ACC112 (cell line): ENCODE data around the gene CCNG2.

Source experiments
- H2AFZ ChIP-seq: fragments of 200-600 bp; sonication (generic); one replicate; pipeline ENCODE4 v1.6.0; 2017; ENCODE audit warnings: antibody characterized with exemption, low read length; ENCODE audit not compliant: unreplicated experiment
- H3K27ac ChIP-seq: fragments of 200-600 bp; sonication (generic); 2 replicates; pipeline ENCODE4 v1.5.1; 2014; ENCODE audit warnings: low read depth, mild to moderate bottlenecking, antibody characterized with exemption, low read length, moderate library complexity
- H3K27me3 ChIP-seq: fragments of 200-600 bp; sonication (generic); 2 replicates; pipeline ENCODE4 v1.6.1; 2014; ENCODE audit warnings: mild to moderate bottlenecking, antibody characterized with exemption, low read length, moderate library complexity, mixed read lengths; ENCODE audit not compliant: insufficient read depth
- H3K36me3 ChIP-seq: fragments of 200-600 bp; sonication (generic); 2 replicates; pipeline ENCODE4 v1.6.1; 2016; ENCODE audit warnings: mild to moderate bottlenecking, antibody characterized with exemption, low read length, moderate library complexity, mixed read lengths; ENCODE audit not compliant: insufficient read depth
- H3K4me1 ChIP-seq: fragments of 200-600 bp; sonication (generic); one replicate; pipeline ENCODE4 v1.6.1; 2016; ENCODE audit warnings: low read length, mixed read lengths; ENCODE audit not compliant: insufficient read depth, unreplicated experiment, control insufficient read depth
- H3K4me3 ChIP-seq: fragments of 200-600 bp; sonication (generic); 2 replicates; pipeline ENCODE4 v1.5.1; 2014; ENCODE audit warnings: mild to moderate bottlenecking, low read depth, low read length
- H3K79me2 ChIP-seq: fragments of 200-600 bp; sonication (generic); one replicate; pipeline ENCODE4 v1.6.0; 2016; ENCODE audit warnings: low read length; ENCODE audit not compliant: control insufficient read depth, unreplicated experiment, insufficient read depth

The CCNG2 gene

DNA sequence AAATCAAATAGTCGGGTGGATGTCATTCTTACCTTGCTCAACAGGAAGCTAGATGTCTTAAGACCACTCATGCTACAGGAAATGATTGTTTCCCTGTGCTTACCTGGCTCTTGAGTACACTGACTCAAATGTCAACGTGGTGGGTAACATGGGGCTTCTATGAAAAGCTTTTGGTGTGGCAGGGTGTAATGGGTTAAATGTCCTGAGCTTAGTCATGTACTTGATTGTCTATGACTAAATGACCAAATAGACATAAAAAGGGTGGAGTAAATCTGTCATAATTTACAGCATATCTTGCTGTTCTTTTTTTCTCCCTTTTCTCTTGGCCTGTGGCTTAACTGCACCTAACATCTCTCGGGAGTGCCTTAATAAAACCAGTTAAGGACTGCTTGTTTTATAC, 44.9 kb downstream of the CCNG2 start:
- Histone ChIP-seq H3K79me2 (no peaks in the 10 kb centered on the region), H3K36me3 (no peaks in the 10 kb centered on the region), H3K27me3 (peaks cover 27% of the 10 kb centered on the region), H3K27ac (no peak overlapping the region), H3K4me1 (no peaks in the 10 kb centered on the region), H2AFZ (no peak overlapping the region), H3K4me3 (no peak overlapping the region)

DNA sequence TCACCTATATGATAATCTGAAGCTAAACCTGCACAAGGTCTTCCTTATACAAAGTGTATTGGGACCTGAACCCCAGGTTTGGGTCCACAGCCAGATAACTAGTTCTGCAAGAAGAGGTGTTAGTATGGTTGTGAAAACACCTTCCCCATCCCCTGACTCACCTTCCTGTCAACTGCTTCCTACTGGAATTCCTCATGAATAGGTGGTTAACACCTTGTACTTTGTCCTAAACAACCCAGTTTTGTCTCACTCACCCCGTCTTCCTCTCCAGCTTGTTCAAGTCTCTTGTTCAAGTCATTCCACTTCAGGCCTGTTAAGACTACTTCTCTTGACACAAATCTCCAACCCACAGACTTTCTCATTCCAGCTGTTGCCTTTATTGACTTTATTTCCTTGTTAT, 45.5 kb downstream of the CCNG2 start:
- no peaks in the 10 kb centered on the region for H3K36me3 ChIP-seq

DNA sequence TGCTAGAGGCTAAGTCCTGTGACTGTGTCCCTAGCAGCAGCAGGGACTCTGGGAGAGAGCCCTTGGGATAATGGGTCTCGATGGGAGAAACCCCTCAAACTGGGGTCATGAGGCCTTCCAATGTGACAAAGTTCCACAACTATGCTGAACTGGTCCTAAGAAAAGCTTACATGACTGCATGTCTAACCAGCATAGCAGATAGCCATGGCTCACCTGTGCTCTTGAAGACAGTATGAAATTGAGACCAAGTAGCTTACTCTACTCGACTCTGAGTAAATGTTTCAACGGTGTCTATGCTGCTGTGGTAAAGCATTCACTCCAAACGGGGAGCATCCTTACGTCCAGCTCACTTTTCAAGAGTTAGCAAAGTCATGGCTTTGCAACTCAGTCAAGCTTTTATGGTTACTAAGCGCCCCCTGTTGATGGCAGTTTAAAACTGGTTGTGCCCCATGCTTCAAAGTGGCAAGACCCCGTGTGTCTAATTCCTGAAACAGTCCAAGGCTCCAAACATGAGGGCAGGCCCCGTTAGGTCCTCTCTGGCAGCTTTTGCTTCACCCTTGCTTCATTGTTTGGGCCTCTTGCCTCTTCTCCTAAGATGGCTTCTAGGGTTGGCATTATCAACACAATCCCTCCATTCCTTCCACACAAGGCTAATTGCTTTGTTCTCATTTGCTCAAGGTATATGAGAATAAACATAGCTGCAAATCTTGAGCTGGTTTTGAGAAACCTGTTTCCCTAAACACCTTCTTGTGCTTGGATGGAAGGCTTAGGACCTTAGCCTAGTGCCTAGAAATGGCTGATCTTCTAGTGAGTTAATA, 46.6 kb downstream of the CCNG2 start:
- H3K4me1 ChIP-seq: no peaks in the 10 kb centered on the region
- H2AFZ ChIP-seq: no peak overlapping the region
- no peak overlapping the region for H3K4me3 ChIP-seq
- H3K36me3 ChIP-seq: no peaks in the 10 kb centered on the region
- H3K27me3 ChIP-seq: peaks cover 41% of the 10 kb centered on the region
- H3K27ac ChIP-seq: no peak overlapping the region
- no peaks in the 10 kb centered on the region for H3K79me2 ChIP-seq

More for the DNA sequence above, 45.5 kb downstream of the CCNG2 start:
- H3K27ac ChIP-seq: no peak overlapping the region
- H3K27me3 ChIP-seq: peaks cover 34% of the 10 kb centered on the region
- no peak overlapping the region for H3K4me3 ChIP-seq
- no peak overlapping the region for H2AFZ ChIP-seq
- H3K4me1 ChIP-seq: no peaks in the 10 kb centered on the region
- H3K79me2 ChIP-seq: no peaks in the 10 kb centered on the region

DNA sequence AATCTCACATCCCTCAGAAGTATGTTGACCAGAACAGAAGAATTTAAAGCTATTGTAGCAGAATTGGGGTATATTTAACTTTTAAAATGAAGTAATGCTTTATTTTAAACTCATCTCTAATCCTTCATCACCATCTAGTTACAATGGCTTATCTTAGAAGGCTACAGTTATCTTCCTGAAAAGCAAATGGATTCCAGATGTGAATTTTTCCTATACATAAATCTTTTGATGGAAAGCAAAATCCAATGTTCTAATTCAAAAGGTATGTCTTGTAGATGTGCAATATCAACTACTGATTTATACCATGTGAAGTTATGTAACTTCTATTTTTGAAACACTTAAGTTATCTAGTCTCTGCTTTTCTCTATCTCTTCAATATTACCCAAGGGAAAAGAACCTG, 47.6 kb downstream of the CCNG2 start:
- H3K4me3 ChIP-seq: no peak overlapping the region

DNA sequence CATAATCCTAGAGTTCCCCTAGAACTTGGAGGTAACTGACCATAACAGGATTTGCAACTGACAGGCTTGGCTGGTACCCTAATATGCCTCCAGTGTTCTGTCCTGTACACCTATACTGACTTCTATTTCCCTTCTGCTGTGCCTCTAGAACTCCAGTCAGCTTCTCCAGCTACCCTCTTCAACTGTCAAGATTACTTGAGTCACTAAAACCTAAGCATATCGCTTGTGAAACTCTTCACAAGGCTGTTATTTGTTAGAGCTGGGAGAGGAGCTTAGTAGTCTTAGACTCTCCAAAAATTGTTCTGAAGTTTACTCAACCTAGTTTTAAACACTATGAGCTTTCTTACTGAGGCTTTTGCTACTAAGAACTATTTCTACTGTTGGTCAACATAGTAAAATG, 52.0 kb downstream of the CCNG2 start:
- H2AFZ ChIP-seq: no peak overlapping the region
- no peak overlapping the region for H3K27ac ChIP-seq
- H3K36me3 ChIP-seq: no peaks in the 10 kb centered on the region
- no peaks in the 10 kb centered on the region for H3K79me2 ChIP-seq
- H3K4me3 ChIP-seq: no peak overlapping the region
- H3K27me3 ChIP-seq: peaks cover 83% of the 10 kb centered on the region
- H3K4me1 ChIP-seq: no peaks in the 10 kb centered on the region

More for the DNA sequence above, 47.6 kb downstream of the CCNG2 start:
- H3K27ac ChIP-seq: no peak overlapping the region
- H3K36me3 ChIP-seq: no peaks in the 10 kb centered on the region
- peaks cover 44% of the 10 kb centered on the region for H3K27me3 ChIP-seq
- H2AFZ ChIP-seq: no peak overlapping the region
- H3K4me1 ChIP-seq: no peaks in the 10 kb centered on the region
- no peaks in the 10 kb centered on the region for H3K79me2 ChIP-seq

DNA sequence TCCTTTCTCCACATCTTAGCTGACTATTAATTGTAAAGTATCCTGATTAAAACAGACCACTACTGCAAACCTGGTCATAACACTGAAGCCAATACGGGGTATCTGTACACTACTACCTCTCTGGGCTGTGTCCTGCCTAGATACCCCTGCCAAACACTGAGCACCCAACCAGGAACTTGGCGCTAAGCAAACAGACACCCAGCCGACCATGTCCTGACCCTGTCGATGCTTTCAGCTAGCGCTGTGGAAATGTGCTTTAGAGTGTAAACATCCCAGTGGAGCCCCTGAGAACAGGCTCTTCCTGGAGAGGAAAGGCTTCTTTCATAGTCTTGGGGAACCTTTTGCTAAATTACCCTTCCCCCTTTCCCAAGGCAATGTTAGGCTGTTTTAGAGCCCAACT, 52.9 kb downstream of the CCNG2 start:
- Histone ChIP-seq H3K27me3 (peaks cover 91% of the 10 kb centered on the region), H3K27ac (no peak overlapping the region)

DNA sequence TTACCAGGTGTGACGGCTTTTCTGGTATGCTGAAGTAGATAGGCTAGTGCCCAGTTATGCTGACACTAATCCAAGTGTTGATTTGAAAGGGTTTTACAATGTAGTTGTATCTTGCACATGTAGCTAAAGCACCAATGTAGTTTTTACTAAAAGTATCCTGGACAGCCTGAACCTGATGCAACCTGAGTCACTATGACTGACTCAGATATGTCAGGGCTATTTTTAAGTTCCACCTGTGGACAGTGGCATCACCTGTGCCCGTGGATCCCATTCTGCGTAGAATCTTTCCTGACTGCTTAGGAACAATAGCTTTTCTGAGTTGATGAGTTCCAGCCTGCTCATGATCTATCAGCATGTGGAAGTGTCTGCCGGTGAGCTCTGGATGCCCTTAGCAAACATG, 58.1 kb downstream of the CCNG2 start:
- no peak overlapping the region for H2AFZ ChIP-seq
- H3K4me1 ChIP-seq: no peaks in the 10 kb centered on the region
- peaks cover 84% of the 10 kb centered on the region for H3K27me3 ChIP-seq
- no peaks in the 10 kb centered on the region for H3K79me2 ChIP-seq
- H3K27ac ChIP-seq: no peak overlapping the region
- H3K4me3 ChIP-seq: no peak overlapping the region
- H3K36me3 ChIP-seq: no peaks in the 10 kb centered on the region

More for the DNA sequence above, 52.9 kb downstream of the CCNG2 start:
- Histone ChIP-seq H3K4me1 (no peaks in the 10 kb centered on the region), H3K79me2 (no peaks in the 10 kb centered on the region), H2AFZ (no peak overlapping the region), H3K4me3 (no peak overlapping the region), H3K36me3 (no peaks in the 10 kb centered on the region)

DNA sequence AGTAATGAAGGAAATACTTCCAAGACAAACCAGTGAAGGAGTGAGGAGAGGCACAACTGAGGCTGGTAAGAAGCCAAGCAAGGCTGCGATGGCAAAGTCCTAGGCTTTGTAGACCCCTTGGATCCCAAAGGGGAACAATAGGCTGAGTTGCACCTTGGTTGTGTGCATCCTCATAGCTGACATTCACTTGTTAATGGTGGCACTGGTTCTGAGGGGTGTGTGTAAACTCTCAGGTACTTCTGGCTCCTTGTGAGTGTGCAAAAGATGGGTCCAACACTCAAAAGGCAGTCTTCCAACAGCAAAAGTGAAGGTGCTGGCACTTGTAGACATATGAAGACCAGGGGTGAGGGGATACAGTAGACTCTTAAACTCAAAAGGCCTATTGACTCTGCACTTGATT, 60.5 kb downstream of the CCNG2 start:
- Histone ChIP-seq H3K27me3 (peaks cover 60% of the 10 kb centered on the region), H3K36me3 (no peaks in the 10 kb centered on the region), H3K27ac (no peak overlapping the region), H3K4me3 (no peak overlapping the region), H3K79me2 (no peaks in the 10 kb centered on the region), H3K4me1 (peaks cover 8% of the 10 kb centered on the region), H2AFZ (no peak overlapping the region)

DNA sequence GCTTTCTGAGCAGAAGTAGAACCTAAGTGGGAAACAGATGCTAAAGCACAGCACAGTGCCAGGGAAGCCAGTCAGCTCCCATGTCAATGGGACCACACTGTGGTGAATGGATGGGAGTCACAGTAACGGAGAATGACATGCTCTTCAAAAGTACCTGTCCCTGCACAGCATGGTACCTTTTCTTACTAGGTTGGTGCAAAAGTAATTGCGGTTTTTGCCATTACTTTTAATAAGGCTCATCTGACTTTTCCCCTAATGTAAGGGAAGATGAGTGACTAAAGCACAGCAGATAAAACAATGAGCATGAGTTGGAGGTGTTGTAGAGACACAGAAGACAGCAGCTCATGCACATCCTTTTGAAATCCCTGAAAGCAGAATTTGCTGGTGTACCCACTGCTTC, 62.3 kb downstream of the CCNG2 start:
- no peaks in the 10 kb centered on the region for H3K36me3 ChIP-seq
- H3K79me2 ChIP-seq: no peaks in the 10 kb centered on the region
- H2AFZ ChIP-seq: no peak overlapping the region
- no peak overlapping the region for H3K4me3 ChIP-seq
- H3K27me3 ChIP-seq: peaks cover 59% of the 10 kb centered on the region
- H3K4me1 ChIP-seq: peaks cover 8% of the 10 kb centered on the region
- H3K27ac ChIP-seq: no peak overlapping the region
